Skin of body (tissue), 2 donors: Measurements from ENCODE around the gene UNC5C. TPM values are rescaled to one million over a fixed set of nuclear protein-coding genes. Genes with fewer than 3 reads are reported as not detected.

Experiments
- DNase-seq: peaks from one replicate; lab custom pipeline; 2025; lab: John Stamatoyannopoulos, UW
- total RNA-seq: library from RNA; depleted of rRNA; stranded (reverse); fragments of >200 nt; gene quantifications from one replicate; pipeline ENCODE4 v1.2.3, GENCODE V29; 2014

The UNC5C gene
- total RNA-seq, 1 donor from 2014 or later: 1.1 TPM

DNA sequence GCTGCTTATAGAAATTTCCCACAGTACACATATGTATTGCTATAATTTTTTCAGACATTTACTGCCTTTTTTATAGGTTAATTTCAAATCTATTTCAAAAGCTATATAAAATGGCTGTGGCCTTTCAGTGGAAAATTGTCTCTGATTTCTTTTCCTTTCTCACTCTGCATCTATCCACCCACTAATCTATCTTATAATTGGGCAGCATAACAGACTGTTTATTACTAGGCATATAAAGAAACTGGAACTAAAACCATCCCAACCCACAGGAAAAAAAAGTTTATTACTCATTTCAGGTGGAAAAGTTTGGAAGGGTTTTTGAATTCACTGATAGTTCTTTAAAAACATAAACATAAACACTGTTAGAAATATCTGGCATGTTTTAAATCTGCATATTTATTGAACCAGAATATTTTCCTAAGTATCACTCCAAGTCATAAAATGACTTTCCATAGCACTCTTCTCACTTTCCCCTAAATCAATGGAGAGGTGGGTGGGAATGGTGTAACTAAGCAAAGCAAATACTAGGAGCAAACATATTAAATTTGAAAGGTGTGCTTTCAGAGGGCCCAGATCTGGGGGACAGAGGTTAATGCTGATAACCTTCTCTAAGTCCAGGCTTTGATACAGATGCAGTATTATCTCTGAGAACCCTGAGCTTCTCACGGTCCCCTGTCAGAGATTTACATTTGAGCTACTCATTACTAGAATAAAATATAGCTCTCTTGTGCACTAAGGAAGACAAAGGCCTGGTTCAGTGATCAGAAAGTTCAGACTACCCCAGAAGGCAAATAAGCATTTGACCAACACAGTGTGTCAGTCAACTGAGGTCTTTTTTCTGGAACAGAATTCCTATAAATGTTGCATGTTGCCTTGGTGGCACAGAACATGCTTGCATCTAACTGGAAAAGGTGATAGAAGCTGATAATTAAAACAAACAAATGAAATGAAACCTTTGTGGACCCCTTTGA is 328.3 kb downstream of the UNC5C start:
- DNase-seq: no peak

GRCh38 chr4:95219109-95219508 is 329.7 kb downstream of the UNC5C start:
- no peak for DNase-seq

GRCh38 chr4:95217197-95217596 is 331.6 kb downstream of the UNC5C start:
- no peak for DNase-seq

DNA sequence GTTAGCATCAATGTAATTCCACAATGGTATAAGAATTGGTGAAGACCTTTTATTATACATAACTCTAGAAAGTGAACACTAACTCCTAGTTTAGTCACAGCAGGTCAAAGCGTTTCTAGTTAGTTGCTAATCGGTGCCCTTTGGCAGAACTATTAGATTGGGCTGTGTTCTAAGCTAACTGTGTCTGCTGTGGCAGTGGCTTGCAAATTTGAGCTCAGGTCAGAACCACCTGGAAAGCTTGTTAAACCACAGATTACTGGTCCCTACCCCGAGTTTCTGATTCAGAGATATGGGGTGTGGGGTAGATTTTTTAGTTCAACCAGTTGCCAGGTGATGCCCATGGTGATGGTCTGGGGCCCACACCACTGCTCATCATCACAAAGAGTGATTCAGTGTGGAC is 332.1 kb downstream of the UNC5C start:
- DNase-seq: no peak

DNA sequence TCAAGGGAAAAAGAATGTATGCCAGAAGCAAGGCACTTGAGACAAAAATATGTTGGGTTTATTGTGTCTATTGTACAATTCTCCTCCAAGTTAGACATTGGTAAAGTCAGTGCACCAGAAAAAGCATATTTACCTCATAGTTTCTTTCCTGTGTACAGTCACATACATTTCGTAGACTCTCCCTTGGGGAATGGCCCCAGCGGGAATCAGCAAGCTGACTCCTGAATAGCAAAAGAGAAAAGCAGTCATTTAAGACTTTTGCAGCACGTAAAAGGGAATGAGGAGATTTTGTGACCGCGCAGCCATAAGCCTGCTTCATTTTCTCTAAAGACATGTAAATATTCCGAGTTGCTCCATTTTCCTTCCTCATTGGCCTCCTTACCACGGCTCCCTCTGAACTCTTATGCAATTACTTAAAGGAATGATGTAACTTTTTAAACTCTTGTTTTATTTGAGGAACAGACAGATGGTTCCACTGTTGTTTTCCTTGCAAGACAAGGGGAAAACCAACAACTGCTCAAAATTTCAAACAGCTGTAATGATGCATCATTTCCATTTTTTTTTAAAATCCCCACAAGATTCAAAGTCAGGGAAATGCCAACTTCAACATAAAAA is 332.7 kb downstream of the UNC5C start:
- DNase-seq: peak; percentile 68

- no peak for DNase-seq
These were observed 333.7 kb downstream of the UNC5C start for GRCh38 chr4:95215043-95215442.

GRCh38 chr4:95214408-95214807 is 334.4 kb downstream of the UNC5C start:
- no peak for DNase-seq

- no peak for DNase-seq
These were observed 335.4 kb downstream of the UNC5C start for GRCh38 chr4:95213366-95213765.

- no peak for DNase-seq
These were observed 336.1 kb downstream of the UNC5C start for GRCh38 chr4:95212692-95213091.

GRCh38 chr4:95209927-95210326 is 338.8 kb downstream of the UNC5C start:
- DNase-seq: no peak

- no peak for DNase-seq
These were observed 343.9 kb downstream of the UNC5C start for GRCh38 chr4:95204873-95205272.

DNA sequence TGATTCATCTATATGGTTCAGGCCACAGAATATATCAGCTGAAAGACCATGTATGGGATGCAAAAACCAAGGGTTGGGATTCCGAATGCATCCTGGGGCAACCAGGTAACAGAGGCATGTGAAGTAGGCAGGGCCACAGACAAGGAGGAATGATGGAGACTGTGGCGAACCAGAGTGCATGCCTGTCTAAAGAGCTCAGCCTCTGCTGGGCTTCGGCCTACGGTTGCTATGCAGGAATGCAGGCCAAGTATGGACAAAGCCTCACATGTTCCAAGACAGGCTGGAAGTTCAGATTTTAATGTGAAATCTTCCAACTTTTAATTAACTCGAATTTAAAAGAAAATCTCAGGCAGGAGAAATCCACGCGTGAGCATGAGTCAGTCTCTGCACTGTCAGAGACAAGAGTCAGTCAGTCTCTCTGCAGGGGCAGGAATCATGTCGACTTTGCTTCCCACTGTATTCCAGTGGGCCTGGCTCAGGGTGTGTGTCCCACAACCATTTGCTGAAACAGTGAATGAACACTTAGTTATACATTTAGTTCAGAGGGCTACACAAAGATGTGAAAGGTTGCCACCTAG is 344.4 kb downstream of the UNC5C start:
- DNase-seq: no peak

- DNase-seq: no peak
These were observed 349.8 kb downstream of the UNC5C start for GRCh38 chr4:95198961-95199360.

- no peak for DNase-seq
These were observed 351.4 kb downstream of the UNC5C start for GRCh38 chr4:95197353-95197752.

GRCh38 chr4:95193391-95194224 is 355.2 kb downstream of the UNC5C start:
- DNase-seq: no peak

- DNase-seq: no peak
These were observed 357.2 kb downstream of the UNC5C start for GRCh38 chr4:95191537-95191936.

GRCh38 chr4:95190751-95191436 is 357.9 kb downstream of the UNC5C start:
- no peak for DNase-seq

GRCh38 chr4:95188701-95189370 is 359.9 kb downstream of the UNC5C start:
- no peak for DNase-seq

DNA sequence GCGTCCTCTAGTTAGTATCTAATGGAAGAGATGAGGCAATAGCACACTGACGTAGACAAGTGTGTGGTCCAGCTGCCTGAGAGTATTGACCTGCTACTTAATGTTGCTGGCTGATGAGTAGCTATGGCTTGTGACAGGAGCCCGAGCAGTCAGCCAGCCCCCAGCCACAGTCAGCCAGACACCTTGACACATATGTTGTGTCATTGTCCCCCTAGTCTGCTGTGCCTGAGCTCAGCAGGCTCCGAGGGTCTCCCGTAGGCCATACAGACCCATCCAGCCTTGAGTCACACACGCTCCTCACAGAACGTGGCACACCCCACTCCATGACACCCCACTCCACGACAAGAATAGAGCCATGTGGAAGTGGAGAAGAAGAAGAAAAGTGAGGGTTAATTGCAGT is 362.1 kb downstream of the UNC5C start:
- no peak for DNase-seq

DNA sequence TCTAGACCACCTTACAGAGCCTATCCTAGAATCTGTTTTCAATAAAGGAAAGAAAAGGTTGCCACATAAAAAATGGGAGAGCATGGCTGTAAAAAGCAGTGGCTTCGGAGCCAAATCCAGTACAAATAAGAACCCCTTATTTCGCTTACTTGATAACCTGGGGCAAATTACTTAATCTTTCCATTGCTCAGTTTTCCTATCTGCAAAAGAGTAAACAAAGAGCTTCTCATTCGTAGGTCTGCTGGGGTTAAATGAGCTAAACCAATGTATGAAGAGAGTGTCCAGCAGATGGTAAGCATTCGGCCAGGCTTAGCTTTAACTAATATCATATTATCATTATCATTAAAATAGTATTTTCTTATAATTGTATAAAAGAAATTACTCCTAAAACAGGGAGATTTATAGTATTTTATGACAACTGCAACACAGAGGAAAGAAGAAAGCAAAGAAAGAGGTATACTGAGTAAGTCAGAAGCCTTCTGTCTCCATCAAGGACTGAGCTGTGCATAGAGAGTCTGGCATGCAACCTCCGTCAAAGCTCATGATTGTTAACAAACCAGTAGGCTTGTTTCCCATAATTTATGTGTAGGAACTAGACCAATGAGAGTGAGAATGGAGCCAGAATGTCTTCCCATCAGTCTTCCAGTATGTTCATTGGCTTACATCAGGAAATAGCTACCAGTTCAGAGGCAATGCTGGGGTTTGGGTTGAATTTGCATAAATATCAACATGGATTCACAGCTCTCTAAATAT is 364.9 kb downstream of the UNC5C start:
- DNase-seq: no peak
